Stimulated activated CD8-positive, alpha-beta memory T cell treated with anti-CD3 and anti-CD28 coated beads, Interleukin-7, amount 100 ng/mL, for 24 hours (primary cell): ENCODE data around the gene ROR1.

Experiments
- DNase-seq: peaks from one replicate; pipeline ENCODE4 v3.0.0-alpha.2; 2020; ENCODE audit warnings: low read depth

The ROR1 gene

DNA sequence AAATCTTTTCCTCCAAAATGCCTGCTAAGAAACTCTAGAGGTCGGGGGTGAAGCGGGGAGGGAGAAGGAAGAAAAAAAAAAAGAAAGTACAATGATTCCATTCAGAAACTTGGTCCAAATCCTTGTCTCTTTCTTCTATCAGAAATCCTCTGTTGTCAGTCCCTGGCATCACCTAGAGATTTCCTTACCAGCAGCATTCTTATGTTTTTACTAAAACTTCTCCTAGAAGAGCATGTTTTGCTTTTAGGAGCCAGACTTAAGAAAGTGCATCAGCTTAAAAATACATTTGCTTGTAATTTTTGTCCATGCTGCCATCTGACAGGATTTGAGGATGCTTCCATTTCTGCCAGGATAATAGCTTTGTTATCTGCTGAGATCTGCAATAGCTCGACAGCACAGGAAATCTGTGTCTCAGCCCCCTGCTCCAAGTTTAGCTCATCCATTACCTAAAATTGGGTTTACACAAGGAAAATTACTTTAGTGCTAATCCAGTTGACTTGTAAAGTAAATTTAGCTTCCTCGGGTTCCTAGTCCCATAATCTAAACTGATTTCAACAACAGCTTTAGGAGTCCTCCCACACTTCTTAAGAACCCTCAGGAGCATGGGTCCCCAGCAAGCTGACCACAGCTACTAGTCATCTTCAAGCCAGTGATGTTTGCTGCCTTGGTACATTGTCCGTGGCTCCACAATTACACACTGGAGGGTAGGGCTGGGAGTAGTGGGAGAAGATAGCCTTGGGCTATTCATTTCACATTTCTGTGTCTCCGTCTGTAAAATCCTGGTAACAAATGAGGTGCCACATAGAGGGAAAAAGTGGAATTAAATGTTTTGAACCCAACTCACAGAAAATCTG lies 337.3 kb downstream of the ROR1 start:
- no peak for DNase-seq

GRCh38 chr1:64111787-64112186 lies 338.0 kb downstream of the ROR1 start:
- no peak for DNase-seq

DNA sequence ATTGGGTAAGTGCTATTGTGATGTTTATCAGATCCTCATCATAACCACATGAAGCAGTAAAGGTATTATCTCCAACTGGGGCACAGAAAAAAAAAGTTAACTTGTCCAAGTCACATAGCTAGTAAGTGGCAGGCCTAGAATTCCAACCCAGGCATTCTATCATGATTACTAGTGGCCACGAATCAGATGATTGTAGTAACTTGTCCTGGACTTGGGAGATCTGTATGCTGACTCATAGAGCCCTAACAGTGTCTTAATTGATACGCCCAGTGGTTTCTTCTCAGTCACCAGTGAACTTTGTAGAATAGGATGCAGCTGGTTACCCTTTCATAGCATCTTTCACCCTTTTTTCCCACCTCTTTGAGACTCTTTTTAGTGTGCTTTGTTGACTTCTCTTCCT lies 338.5 kb downstream of the ROR1 start:
- no peak for DNase-seq

- DNase-seq, result no peak
Measured at GRCh38 chr1:64114012-64114525, 340.3 kb downstream of the ROR1 start.

DNA sequence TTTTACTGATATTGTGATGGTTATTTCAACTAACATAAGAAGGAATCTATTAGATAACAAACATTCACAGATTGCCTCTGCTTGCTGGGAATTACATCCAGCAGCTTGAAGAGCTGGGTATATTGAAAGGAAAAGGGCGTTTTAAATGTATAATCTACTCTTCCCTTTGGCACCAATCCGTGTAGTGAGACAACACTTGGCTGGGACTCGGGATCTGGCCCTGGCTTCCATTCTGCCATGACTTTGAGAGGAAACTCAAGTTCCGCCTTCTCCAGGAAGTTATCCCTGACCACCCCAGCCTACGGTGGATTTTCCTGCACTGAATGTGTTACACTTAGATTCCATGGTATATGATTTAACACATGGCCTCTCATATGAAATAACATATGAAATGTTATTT lies 342.7 kb downstream of the ROR1 start:
- no peak for DNase-seq

- no peak for DNase-seq
Measured at GRCh38 chr1:64117492-64117891, 343.7 kb downstream of the ROR1 start.

GRCh38 chr1:64121766-64122385 lies 348.1 kb downstream of the ROR1 start:
- DNase-seq, result no peak

- no peak for DNase-seq
Measured at GRCh38 chr1:64122588-64122987, 348.8 kb downstream of the ROR1 start.

DNA sequence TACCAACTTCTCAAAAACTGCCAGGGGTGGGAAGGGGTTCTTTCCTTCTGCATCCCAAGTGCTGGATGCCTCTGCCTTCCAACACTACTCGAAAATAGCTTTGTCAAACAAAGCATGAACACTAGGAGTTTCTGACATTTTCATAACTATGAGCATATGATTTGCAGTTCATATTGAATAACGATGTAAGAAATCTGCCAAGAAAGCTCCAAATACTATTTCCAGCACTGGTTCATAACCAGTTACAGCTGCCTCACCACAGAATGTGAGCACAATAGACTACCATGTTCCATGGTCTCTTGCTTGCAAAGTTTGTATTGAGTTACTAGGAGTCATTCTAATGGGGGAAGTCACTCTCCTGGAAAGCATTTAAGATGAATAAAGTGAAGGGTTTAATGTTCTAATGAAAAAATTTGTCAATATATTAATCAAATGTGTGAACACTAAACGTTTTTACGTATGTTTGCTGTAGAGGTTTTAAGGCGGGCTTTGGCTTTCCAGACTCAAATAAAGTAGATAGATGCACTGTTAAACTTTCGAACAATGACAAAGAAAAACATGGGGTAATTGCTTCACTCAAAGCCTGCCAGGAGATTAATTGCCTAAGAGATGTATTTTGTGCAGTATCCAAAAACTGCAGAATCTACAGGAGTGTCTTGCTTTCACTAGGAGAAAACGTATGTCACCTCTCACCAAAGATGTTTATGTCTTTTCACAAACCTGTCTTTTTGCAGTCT lies 351.1 kb downstream of the ROR1 start:
- DNase-seq, result no peak

DNA sequence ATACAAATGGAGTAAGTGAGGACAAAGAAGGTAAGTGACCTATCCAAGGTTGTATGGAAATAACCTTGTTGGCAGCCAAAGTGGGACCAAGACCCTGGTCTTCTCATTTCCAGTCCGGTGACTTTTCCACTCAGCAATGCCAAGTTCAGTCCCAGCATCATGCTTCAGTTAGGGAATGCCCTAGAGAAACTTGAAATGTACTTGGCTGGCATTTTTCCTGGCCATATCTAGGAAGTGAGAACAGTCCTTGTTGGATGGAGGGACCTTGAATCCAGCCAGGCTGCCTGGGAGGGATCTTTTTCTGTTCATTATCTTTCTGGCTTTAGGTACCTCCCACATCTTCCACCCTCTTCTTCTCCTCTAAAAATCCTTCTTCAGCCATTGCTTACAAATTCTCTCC lies 352.8 kb downstream of the ROR1 start:
- DNase-seq, result no peak

GRCh38 chr1:64127297-64127696 lies 353.5 kb downstream of the ROR1 start:
- no peak for DNase-seq

GRCh38 chr1:64129701-64130100 lies 355.9 kb downstream of the ROR1 start:
- no peak for DNase-seq

- DNase-seq, result no peak
Measured at GRCh38 chr1:64131155-64131554, 357.3 kb downstream of the ROR1 start.

DNA sequence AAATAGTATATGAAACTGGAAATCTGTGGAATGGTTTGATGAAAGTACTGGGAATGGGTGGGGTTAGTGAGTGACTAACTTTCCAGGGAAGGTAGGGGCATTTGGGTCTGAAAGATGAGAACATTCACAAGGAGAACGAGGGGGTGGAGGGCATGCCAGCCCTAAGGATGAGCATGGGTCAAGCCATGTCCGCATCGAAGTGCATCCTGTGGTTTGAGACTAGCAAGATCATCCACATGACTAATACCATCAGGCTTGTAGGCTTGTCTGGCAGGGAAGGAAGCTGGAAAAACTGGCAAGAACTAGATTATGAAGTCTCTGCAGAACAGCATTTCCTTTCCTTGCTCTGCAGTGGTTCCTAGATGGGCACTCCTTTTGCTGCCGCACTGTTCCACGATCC lies 359.2 kb downstream of the ROR1 start:
- DNase-seq, result no peak

- no peak for DNase-seq
Measured at GRCh38 chr1:64135462-64136223, 361.8 kb downstream of the ROR1 start.

- DNase-seq, result no peak
Measured at GRCh38 chr1:64136296-64136695, 362.5 kb downstream of the ROR1 start.

DNA sequence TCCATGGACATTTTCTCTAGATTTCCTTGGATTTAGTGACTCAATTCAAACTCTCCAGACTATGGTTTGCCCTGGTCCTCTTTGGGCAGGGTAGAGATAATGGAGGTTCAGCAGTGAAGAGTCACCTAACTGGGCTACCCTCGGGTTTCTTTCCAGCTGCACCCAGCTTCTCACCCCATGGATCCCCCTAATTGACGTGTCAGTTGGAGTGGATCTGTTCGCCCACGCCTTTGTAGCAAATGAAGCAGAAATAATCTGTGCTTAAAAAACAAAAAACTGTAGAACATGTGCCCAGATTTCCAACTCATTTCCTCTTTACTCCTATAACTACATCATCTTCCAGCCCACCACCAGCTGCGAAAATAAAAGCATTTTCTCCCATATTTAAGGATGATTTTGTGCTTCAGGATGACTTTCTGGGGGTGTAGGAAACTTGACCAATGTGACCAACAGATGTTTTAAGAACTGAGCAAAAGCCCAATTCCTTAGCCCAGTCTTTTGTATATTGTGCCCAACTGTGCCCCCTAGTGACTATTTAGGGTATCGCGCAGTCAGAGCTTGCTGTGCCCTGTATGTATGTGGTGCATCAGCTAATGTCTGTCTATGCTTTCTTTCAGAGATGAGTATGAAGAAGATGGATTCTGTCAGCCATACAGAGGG lies 363.1 kb downstream of the ROR1 start:
- DNase-seq, result peak; percentile 51

DNA sequence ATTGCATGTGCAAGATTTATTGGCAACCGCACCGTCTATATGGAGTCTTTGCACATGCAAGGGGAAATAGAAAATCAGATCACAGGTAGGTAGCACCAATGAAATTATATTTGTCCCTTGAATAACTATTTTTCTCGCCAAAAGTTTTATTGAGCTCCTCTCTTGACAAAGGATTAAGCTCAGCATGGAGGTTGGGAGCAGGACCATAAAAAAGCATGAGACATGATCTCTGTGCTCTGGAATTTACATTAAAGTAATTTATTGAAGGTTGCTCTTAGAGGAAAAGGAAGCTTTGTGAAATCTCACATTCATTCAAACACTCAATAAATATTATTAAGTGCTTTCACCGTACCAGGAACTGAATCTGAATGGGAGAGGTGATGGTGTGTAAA lies 363.6 kb downstream of the ROR1 start:
- no peak for DNase-seq

DNA sequence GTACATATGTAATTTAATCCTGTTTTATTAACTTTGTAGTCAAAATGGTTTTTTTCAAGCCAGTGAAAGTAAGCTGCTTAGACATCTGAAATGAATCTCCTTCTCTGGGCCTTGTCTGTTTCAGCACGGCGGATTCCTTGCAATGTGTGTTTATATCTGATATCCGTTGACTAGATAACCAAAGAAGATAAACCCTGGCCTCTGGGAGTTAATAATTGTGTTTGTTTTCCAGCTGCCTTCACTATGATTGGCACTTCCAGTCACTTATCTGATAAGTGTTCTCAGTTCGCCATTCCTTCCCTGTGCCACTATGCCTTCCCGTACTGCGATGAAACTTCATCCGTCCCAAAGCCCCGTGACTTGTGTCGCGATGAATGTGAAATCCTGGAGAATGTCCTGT lies 366.1 kb downstream of the ROR1 start:
- DNase-seq, result no peak

- no peak for DNase-seq
Measured at GRCh38 chr1:64140596-64140995, 366.8 kb downstream of the ROR1 start.

- DNase-seq, result no peak
Measured at GRCh38 chr1:64147045-64147724, 373.4 kb downstream of the ROR1 start.
